HCEC 1CT (cell line): ENCODE data around the gene ADAMTSL5.
A peak's percentile ranks its signal among the peaks of the same experiment; 100 is the strongest.
"Not testable (repeated sequence)": the region's sequence is repeated elsewhere in the genome, so short reads cannot be mapped to it uniquely, and the experiment has no call there.

Experiments
- DNase-seq: peaks from one replicate; pipeline ENCODE4 v3.0.0-alpha.2; 2017

The ADAMTSL5 gene

DNA sequence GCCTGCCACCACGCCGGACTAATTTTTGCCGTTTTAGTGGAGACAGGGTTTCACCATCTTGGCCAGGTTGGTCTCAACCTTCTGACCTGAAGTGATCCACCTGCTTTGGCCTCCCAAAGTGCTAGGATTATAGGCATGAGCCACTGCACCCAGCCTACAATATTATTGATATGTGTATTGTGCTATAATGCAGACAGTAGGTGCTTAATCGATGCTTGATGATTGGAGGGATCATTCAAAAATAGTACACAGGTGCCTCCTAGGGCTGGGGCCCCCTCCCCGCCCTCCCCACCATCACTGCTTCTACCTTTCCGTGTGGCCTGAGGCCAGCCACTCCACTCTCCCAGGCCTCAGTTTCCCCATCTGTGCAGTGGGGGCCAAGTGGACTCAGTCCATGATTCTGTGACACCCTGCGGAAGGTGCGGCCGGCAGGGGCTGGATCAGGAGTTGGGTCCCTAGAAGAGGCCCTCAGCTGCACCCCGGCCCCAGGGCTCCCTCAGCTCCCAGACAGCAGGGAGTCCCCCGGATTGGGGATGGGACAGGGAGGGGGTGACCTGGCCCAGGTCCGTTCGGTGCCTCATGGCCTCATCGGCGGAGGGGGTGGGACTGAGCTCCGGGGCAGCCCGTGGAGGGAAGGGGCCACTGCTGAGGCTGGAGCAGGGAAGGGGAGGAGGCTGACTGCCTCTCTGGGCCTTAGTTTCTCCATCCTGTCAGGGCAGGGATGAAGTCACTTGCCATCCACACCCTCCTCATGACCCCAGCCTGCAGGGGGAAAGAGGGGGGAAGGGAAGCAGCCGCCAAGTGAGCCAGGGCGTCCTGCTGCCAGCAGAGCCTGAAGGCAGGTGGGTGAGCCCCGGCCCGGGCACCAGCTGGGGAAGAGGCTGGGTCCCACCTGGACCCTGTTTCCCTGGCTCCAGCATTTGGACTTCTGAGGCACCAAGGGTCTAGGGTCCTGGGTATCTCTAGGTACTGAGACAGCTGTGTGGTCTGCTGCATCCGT is 1.2 kb downstream of the ADAMTSL5 start:
- DNase-seq = no peak

DNA sequence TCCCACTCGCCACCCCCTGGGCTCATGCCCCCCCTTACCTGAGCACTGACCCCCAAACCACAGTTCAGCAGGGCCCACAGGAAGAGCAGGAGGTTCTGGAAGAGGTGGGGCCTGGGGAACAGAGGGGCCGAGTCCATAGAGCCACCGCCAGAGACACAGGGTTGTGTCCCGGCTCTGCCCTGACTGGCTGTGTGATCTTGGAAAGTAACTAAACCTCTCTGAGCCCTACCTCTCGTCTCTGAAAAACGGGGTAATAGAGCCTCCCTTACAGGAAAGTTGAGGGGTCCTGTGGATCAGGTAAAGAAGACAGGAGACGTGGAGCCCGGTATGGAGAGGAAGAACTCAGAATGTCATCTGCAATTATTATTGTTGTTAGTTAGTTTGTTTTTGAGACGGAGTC is 2.0 kb downstream of the ADAMTSL5 start:
- no peak for DNase-seq

DNA sequence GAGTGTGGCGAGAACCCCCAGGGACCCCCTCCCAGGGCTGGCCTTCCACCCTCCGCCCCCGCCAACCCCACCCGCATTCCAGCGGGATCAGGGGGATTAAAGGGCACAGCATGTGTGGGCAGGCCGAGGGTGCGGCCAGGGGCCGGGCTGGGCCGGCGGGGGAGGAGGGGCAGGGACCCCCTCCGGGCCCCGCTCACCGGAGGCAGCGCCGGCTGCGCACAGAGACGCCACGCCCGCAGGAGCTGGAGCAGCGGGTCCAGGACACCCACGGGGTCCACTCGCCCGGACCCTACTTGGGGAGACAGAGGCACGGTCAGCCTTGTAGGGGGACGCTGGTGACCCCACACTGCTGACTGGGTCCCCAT is 2.4 kb downstream of the ADAMTSL5 start:
- DNase-seq = no peak

GRCh38 chr19:1509602-1510441 is 3.0 kb downstream of the ADAMTSL5 start:
- no peak for DNase-seq

- no peak for DNase-seq
These were observed 4.3 kb downstream of the ADAMTSL5 start for GRCh38 chr19:1508507-1508856.

- DNase-seq = peak; percentile 90
These were observed 4.9 kb downstream of the ADAMTSL5 start for GRCh38 chr19:1507763-1508506.

GRCh38 chr19:1507192-1507660 is 5.6 kb downstream of the ADAMTSL5 start:
- no peak for DNase-seq

- no peak for DNase-seq
These were observed 6.6 kb downstream of the ADAMTSL5 start for GRCh38 chr19:1505991-1506881.

DNA sequence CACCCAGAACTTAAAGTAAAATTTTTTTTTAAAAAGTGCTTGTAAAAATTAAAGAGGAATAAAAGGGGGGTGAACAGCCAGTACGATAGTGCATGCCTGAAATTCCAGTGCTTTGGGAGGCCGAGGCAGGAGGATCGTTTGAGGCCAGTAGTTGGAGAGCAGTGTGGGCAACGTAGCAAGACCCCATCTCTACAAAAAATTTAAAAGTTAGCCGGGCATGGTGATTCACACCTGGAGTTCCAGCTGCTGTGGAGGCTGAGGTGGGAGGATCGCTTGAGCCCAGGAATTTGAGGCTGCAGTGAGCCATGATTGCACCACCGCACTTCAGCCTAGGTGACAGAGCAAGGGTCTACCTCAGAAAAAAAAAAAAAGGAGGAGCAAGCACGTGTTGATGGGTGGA is 7.8 kb downstream of the ADAMTSL5 start:
- DNase-seq = no peak

DNA sequence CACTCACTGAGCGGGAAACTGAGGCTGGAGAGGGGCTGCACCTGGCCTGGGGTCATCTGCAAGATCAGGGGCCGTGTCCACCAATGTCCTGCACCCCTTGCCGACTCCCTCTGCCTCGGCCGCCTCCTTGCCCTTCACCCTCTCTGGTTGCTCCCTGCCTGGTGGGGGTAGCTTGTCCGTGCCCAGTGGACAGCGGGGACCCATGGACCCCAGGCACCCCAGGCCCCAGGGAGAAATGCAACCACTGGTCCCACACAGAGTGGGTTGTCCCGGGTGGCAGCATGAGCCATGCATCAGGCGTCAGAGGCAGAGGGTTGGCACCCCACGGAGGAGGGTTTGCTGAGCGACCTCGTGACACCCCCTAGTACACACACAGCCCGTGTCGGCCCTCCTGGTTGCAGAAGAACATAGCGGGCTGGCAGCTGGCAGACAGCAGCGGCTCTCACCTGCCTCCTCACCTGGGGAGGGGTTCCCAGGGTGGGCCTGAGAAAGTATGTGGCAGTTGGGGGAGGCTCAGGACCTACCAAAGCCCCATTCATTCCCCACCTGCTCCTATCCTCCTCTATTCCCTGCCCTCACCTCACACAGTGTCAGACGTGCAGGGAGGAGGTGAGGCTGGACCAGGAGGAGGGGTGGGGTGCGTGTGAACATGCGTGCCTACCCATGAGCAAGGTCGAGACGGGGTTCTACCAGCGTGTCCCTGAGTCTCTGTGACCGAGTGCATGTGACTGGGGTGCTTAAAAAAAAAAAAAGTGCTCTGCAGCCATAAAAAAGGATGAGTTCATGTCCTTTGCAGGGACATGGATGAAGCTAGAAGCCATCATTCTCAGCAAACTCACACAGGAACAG is 8.7 kb downstream of the ADAMTSL5 start:
- no peak for DNase-seq

DNA sequence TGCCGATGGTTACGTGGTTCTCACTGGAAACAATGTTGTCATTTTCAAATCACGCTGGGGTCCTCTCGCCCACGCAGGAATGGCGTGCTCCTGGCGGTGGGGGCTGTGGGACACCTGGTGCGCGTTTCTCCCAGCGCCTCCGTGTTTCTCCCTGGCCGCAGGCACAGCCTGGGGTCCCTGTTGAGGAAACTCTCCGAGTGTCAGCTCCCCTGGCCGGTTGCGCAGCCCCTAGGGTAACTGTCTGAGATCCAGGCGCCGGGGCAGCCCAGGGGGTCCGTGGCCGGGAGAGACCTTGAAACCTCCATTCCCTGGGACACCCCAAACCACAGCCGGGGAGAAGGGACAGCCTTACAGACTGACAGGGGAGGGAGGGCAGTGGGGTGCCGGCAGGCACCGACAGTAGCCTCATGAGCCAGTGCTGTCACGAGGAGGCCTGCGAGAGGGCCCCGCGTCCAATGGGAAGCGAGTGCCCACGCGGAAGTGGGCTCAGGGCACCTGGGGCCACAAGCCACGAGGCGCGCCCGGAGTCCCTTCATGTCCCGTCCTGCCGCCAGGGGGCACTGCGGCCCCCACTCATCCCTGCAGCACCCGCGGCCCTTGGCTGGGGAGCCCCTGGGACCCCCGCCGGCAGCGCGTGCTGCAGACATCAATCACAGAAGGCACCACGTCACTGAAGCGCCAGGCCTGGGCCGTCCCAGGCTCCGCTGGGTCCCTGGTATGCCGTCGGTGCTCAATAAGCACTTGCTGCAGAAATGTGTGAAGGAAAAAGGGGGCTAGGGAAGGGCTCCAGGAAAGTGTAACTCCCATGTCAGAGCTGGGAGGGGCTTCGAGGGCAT is 9.5 kb downstream of the ADAMTSL5 start:
- peak; percentile 22 for DNase-seq

DNA sequence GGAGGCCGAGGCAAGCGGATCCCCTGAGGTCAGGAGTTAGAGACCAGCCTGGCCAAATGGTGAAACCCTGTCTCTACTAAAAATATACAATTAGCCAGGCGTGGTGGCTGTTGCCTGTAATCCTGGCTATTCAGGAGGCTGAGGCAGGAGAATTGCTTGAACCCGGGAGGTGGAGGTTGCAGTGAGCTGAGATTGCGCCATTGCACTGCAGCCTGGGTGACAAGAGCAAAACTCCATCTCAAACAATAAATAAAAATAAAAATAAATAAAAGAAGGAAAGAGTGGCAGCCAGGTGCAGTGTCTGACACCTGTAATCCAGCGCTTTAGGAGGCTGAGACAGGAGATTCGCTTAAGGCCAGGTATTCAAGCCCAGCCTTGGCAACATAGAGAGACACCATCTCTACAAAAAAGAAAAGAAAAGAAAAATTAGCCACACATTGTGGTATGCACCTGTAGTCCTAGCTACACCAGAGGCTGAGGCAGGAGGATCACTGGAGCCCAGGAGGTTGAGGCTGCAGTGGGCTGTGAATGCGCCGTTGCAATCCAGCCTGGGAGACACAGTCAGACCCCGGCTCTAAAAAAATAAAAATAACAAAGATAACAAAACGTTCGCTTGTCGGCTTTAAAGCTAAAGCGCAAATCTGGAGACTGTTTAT is 10.3 kb downstream of the ADAMTSL5 start:
- DNase-seq = no peak

DNA sequence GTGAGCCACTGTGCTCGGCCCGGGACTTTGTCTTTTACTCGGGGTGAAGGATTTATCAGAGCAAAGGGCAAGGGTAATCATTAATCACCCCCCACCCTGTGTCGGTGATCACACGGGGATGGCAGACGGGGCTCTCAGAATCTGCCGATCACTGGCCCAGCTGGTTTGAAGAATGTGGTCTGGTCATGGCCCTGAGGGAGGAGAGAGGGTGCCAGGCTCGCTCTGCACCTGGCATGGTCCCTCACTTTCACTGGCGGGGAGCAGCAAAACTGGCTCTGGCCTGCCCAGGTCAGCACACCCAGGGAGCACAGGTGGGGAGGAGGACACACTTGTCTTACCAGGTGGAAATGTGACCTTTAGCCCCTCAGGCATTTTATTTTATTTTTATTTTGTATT is 11.6 kb downstream of the ADAMTSL5 start:
- no peak for DNase-seq

GRCh38 chr19:1499231-1499630 is 13.6 kb downstream of the ADAMTSL5 start:
- DNase-seq = not testable (repeated sequence)

DNA sequence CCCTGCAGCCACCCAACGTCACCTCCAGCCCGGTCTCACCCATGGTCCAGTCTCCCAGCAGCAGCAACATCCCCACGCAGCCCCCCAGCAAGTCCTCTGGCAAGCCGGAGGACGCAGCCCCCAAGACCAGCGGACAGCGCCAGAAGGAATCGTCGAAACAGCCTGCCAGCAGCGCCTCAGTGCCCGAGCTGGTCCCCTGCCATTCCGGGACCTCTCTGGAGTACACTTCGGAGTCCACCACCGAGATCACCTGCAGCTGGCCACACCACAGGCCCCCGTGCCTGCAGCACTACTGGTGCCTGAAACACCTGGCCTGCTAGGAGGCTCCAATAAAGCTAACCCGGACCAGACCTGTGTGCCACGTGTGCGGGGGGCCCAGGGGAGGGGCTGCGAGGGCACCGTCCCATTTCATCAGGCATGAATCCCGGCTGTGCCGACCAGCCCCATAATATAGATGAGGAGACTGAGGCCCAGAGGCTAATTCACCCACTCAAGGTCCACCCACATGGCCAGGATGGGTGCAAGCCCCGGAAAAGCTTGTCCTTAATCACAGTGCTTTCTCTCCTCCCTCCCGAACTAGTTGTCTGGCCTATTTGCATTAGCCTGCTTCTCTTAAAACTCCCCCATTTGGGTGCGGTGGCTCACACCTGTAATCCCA is 15.1 kb downstream of the ADAMTSL5 start:
- DNase-seq = no peak

DNA sequence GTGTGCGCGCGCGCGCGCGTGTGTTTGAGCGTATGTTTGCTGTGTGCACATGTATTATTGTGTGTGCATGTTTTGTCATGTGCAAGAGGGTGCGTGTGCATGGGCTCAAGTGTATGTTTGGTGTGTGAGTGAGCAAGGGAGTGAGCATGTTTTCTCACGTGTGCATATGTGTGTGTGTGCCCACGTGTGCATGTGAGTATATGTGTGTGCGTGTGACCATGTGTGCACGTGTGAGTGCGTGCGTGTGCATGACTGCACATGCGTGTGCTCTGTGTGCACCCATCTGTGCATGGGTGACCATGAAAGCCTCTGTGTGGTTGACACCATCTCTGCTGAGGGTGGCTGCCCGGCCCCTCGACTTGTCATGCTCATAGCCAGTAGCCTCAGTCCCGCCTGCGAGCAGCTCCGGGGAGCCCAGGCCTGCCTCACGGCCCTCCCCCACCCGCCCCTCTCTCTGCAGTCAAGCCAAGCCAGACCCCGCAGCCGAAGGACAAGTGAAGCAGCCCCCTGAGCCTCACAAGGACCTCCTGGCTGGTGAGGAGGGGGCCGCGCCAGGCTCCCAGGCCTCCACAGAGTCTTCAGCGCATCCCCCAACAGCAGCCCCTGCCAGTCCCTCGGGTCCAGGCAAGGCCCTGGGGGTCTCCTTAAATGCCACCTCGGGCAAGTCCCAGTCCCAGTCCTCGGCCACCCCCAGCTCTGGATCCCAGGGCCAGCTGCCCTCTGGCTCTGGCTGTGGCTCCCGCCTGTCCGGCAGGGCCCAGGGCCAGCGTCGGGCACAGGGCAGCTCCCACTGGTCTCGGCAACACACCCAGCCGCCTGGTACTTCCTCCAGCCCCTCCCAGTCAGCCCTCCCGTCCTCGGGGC is 15.9 kb downstream of the ADAMTSL5 start:
- no peak for DNase-seq

DNA sequence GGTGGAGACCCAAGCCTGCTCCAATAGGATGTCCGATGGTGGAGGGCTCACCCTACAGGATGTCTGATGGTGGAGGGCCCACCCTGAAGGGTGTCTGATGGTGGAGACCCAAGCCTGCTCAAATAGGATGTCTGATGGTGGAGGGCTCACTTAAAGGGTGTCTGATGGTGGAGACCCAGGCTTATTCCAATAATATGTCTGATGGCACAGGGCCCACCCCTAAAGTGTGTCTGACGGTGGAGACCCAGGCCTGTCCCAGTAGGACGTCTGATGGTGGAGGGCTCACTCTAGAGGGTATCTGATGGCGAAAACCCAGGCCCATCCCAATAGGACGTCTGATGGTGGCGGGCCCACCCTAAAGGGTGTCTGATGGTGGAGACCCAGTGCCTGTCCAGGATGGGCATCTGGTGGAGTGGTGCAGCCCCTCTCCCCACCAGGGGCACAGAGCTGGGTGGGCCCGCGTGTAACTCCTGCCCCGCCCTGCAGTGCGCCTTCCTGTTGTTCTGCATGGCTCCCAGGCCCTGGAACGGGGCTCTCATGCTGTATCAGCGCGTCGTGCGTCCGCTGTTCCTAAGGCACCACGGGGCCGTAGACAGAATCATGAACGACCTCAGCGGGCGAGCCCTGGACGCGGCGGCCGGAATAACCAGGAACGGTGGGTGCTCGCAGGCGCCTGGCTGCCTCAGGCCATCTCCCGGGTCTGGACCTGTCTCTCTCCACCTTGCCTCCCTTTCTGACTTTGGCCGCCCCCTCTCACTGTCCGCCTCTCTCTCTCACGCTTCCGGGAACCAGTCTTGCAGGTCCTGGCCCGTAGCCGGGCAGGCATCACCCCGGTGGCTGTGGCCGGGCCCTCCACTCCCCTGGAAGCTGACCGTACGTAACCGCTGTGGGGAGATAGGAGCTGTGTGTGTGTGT is 16.8 kb downstream of the ADAMTSL5 start:
- no peak for DNase-seq
